ENCODE data around the gene METTL6.

GRCh38 chr3:15458212-15458780 lies 31.0 kb upstream of the METTL6 start:
- TF ChIP-seq CTCF (IDR thresholded peaks at IDR 0.05) (no peak), POLR2A (IDR thresholded peaks at IDR 0.05) (no peak), POLR2AphosphoS5 (IDR thresholded peaks at IDR 0.05) (no peak), EP300 (IDR thresholded peaks at IDR 0.05) (no peak)
